ENCODE results near the gene FBXL16. TPM values are rescaled to one million over a fixed set of nuclear protein-coding genes. Genes with fewer than 3 reads are reported as not detected.

The FBXL16 gene
- total and polyA plus RNA-seq, 2 of the 13 experiments (the other 11 are each of a cell fraction or from before 2014, with no cell fraction given), result 0.22 to 2.0 TPM

DNA sequence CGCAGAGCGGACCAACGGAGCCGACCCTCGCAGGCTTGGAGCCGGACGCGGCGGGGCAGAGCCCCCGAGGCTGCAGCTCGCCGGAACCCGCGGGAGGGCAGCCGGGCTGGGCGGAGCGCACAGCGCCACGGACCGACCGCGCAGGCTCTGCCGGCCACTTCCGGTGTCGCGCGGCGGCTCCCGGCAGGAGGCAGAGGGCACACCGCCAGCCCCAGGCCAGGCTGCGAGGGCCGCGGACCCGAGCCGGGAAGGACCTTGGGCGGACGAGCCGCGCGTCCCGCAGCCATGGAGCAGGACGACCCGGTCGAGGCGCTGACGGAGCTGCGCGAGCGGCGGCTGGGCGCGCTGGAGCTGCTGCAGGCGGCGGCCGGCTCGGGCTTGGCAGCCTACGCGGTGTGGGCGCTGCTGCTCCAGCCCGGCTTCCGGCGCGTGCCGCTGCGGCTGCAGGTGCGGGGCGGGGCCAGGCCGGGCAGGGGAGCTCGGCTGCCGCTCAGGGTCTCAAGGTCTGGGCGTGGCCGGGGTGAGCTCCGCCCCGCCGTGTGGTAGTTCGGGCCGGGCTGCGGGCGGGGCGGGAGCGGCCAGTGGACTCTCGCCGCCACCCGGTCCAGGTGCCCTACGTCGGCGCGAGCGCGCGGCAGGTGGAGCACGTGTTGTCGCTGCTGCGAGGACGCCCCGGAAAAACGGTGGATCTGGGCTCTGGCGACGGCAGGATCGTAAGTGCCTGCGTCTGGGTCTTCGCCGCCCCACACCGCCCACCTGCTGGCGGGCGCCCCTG, 15.6 kb upstream of the FBXL16 start, which contains the start of gene ANTKMT (continued):
- TF ChIP-seq ZNF335 (CRISPR knock-in tag; IDR thresholded peaks at IDR 0.05) (no peak), GZF1 (CRISPR knock-in tag; IDR thresholded peaks at IDR 0.05) (peak; percentile 47; the same call in 1 of the 2 replicates), GATAD2A (CRISPR knock-in tag; IDR thresholded peaks at IDR 0.05) (no peak), ZBTB7B (CRISPR knock-in tag; IDR thresholded peaks at IDR 0.05) (no peak), REST (IDR thresholded peaks at IDR 0.05; ENCODE audit: borderline replicate concordance in 1 of 2, low read depth in 1 of 2, low read length in 2 of 2) (peak in 1 of 2 experiments; percentile 22; a peak in 1 of 4 replicates), NR2F1 (CRISPR knock-in tag; IDR thresholded peaks at IDR 0.05) (no peak), SETDB1 (CRISPR knock-in tag; IDR thresholded peaks at IDR 0.05; ENCODE audit: borderline replicate concordance) (no peak), ZNF713 (CRISPR knock-in tag; IDR thresholded peaks at IDR 0.05) (no peak; the same call in 1 of the 2 replicates), CC2D1A (CRISPR knock-in tag; IDR thresholded peaks at IDR 0.05) (no peak), ZNF446 (CRISPR knock-in tag; IDR thresholded peaks at IDR 0.05) (peak; percentile 76; the same call in 1 of the 2 replicates), ZKSCAN1 (IDR thresholded peaks at IDR 0.05; ENCODE audit: low read length) (no peak), ATF2 (CRISPR knock-in tag; IDR thresholded peaks at IDR 0.05) (no peak), TAF1 (CRISPR knock-in tag; IDR thresholded peaks at IDR 0.05) (no peak; the same call in 1 of the 2 replicates), PHF8 (CRISPR knock-in tag; IDR thresholded peaks at IDR 0.05) (peak; percentile 80), SSRP1 (CRISPR knock-in tag; IDR thresholded peaks at IDR 0.05) (no peak), ZNF121 (CRISPR knock-in tag; IDR thresholded peaks at IDR 0.05) (no peak; the same call in 1 of the 2 replicates), ARID2 (CRISPR knock-in tag; IDR thresholded peaks at IDR 0.05; ENCODE audit: borderline replicate concordance) (no peak), ZNF768 (CRISPR knock-in tag; IDR thresholded peaks at IDR 0.05) (peak; percentile 52; the same call in 1 of the 2 replicates), ZNF17 (CRISPR knock-in tag; IDR thresholded peaks at IDR 0.05) (no peak), NFE2L2 (IDR thresholded peaks at IDR 0.05; ENCODE audit: low read length) (no peak)
- TF ChIP-seq, protein P1, sequence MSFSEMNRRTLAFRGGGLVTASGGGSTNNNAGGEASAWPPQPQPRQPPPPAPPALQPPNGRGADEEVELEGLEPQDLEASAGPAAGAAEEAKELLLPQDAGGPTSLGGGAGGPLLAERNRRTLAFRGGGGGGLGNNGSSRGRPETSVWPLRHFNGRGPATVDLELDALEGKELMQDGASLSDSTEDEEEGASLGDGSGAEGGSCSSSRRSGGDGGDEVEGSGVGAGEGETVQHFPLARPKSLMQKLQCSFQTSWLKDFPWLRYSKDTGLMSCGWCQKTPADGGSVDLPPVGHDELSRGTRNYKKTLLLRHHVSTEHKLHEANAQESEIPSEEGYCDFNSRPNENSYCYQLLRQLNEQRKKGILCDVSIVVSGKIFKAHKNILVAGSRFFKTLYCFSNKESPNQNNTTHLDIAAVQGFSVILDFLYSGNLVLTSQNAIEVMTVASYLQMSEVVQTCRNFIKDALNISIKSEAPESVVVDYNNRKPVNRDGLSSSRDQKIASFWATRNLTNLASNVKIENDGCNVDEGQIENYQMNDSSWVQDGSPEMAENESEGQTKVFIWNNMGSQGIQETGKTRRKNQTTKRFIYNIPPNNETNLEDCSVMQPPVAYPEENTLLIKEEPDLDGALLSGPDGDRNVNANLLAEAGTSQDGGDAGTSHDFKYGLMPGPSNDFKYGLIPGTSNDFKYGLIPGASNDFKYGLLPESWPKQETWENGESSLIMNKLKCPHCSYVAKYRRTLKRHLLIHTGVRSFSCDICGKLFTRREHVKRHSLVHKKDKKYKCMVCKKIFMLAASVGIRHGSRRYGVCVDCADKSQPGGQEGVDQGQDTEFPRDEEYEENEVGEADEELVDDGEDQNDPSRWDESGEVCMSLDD (CRISPR knock-in tag; IDR thresholded peaks at IDR 0.05; ENCODE audit: borderline replicate concordance), result no peak; the same call in none of the 2 replicates
